ENCODE data around the gene GNG2. TPM values are rescaled to one million over a fixed set of nuclear protein-coding genes. Genes with fewer than 3 reads are reported as not detected.
A peak's percentile ranks its signal among the peaks of the same experiment; 100 is the strongest.

Gene GNG2
- polyA plus RNA-seq, 6 donors from 2014 or later = 74.1 to 98.6 (median 91.4) TPM

DNA sequence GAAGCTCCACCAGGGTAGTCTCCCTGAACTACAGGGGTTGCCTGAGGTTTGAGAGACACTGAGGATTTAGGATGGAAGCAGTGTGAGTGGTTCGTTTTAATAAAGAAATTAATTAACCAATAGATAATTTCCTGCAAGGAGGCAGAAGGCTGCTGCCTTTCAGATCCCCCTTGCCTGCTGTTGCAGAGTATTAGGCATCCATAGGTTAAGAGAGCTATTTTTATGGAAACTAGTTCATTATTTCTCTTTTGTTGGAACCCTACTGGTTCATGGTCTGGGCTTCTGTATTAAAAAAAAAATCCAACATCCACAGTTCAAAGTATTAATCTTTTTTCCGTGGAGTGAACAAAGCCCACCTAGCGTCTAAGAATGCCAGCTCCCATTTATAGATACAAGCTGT, 78.4 kb downstream of the GNG2 start:
- Mint-ChIP-seq H3K4me3 (no peak overlapping the region), H3K27me3 (no peaks in the 10 kb centered on the region), H3K36me3 (peaks cover 5 to 8% of the 10 kb centered on the region in 2 donors), H3K4me1 (peaks cover 16 to 37% (median 31%) of the 10 kb centered on the region in 3 donors), H3K9me3 (no peaks in the 10 kb centered on the region), H3K27ac (peak overlapping the region in 2 of 6 donors; percentile 42 to 67)
- no peak for ATAC-seq (ENCODE audit: low read depth in 2 of 2)
- no peak for DNase-seq

DNA sequence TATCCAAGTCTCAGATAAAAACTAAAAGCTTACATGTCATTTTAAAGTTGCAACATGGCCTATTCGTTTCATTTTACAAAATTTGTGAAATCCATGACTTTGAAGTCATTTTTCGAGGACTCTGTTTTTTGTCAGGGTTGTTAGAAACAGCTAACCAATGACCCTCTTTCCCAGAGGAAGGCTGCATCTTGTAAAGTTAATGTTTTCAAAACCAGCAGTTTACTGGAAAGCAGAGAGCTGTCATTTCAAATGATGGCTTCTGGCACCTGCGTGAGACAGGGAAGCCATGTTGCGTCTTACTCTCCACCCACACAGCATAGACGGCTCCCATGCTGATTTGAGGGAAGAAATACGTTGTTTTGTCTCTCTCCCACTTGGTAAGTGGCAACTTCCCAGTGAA, 78.8 kb downstream of the GNG2 start:
- DNase-seq (no peak), ATAC-seq (ENCODE audit: low read depth in 2 of 2) (no peak)
- Mint-ChIP-seq H3K36me3 (peaks cover 8 to 9% of the 10 kb centered on the region in 2 donors), H3K27ac (peak overlapping the region in 3 of 6 donors; percentile 63 to 89 (median 72)), H3K27me3 (no peaks in the 10 kb centered on the region), H3K4me3 (no peak overlapping the region), H3K9me3 (peaks cover 0 to 4% (median 0%) of the 10 kb centered on the region in 7 donors), H3K4me1 (peaks cover 14 to 35% (median 29%) of the 10 kb centered on the region in 3 donors)

DNA sequence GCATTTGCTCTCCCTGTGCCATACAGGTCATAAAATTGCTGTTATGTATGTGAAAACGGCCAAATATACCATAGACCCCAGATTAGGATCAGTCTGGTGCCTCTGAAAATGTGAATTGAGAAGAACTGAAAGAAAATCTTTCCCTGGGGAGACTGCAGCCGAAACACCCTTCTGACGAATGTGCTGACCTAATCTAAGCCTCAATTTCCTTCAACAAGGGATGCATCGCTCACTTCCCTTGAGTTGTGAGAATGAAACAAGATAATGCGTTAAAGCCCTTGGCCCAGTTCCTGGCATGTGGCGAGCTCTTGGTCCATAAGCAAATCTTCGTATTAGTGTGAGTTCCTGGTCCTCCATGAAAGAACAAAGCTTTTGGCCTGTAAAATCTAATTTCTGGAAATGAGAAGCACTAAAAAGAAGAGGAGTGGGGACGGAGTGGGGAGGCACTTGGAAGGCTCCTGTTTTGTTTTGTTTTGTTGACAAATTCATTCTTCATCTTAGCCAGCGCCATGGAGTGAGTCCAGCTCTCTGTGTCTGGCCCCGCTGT, 79.4 kb downstream of the GNG2 start:
- Mint-ChIP-seq H3K4me1 (peaks cover 14 to 30% (median 29%) of the 10 kb centered on the region in 3 donors), H3K4me3 (no peak overlapping the region)
- DNase-seq = no peak

DNA sequence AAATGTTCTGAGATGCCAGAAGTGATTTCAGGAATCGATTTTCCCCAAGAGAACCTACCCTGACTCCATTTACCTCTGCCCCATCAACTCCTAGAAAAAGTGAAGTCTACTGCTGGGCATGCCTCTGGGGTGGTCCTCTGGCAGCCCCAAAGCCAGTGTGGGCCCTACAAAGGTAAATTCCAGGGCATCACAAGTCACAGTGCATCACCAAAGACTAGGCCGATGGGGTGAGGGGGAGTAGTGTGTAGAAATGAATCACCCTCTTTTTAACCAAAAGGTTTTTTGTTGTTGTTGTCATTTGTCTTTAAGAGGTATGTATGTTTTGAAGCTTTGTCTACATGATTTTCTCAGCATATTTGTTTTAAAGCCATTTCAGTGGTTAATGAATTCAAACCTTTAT, 82.6 kb downstream of the GNG2 start:
- DNase-seq (no peak), ATAC-seq (ENCODE audit: low read depth in 2 of 2) (no peak)
- peaks cover 0 to 6% (median 2%) of the 10 kb centered on the region in 7 donors for H3K9me3 Mint-ChIP-seq
- peaks cover 22 to 37% of the 10 kb centered on the region in 2 donors for H3K36me3 Mint-ChIP-seq
- H3K4me1 Mint-ChIP-seq = peaks cover 14 to 20% (median 19%) of the 10 kb centered on the region in 3 donors
- no peaks in the 10 kb centered on the region for H3K27me3 Mint-ChIP-seq
- no peak overlapping the region for H3K4me3 Mint-ChIP-seq
- H3K27ac Mint-ChIP-seq = peak overlapping the region in 1 of 6 donors; percentile 19

More for the DNA sequence above, 79.4 kb downstream of the GNG2 start:
- Mint-ChIP-seq H3K27ac (peak overlapping the region in 4 of 6 donors; percentile 61 to 89 (median 68)), H3K9me3 (peaks cover 0 to 4% (median 1%) of the 10 kb centered on the region in 7 donors), H3K27me3 (no peaks in the 10 kb centered on the region), H3K36me3 (peaks cover 11 to 12% of the 10 kb centered on the region in 2 donors)
- ATAC-seq (ENCODE audit: low read depth in 2 of 2) = peak; percentile 35 to 50

DNA sequence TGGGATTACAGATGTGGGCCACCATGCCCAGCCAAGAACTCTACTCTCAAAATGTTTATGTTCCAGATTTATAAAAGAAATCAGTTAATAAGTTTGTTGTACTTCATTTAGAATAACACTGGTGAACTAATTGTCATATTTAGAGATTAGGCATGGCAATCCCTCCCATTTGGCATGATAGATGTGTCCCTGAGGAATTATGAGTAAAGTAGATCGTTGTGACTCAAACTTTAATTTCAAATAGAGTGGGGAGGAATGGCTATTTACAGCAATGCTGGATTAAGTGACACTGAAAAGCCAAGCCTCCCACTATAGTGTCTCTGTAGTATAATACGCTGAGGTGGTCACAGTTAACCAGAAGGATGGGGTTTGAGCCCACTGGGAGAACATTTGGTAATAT, 89.6 kb downstream of the GNG2 start:
- H3K27ac Mint-ChIP-seq = peak overlapping the region in 4 of 6 donors; percentile 26 to 93 (median 58)
- ATAC-seq (ENCODE audit: low read depth in 2 of 2) = no peak

DNA sequence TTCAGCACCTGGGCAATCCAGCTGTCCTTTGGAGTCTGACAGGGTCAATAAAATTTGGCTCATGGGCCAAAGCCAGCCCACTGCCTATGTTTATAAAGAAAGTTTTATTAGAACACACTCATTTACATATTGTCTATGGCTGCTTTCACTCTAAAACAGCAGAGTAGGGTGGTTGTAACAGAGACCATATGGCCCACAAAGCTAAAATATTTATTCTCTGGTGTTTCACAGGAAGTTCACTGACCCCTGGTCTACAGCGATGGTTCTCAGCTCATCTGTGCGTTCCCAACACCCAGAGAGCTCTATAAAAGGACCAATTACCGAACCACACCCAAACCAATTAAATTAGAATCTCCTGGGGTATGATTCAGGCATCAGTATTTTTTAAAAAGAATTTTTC, 91.2 kb downstream of the GNG2 start:
- peaks cover 34 to 52% of the 10 kb centered on the region in 2 donors for H3K36me3 Mint-ChIP-seq
- peak overlapping the region in 2 of 6 donors; percentile 16 to 67 for H3K27ac Mint-ChIP-seq
- DNase-seq = no peak
- ATAC-seq (ENCODE audit: low read depth in 2 of 2) = no peak
- H3K4me1 Mint-ChIP-seq = peaks cover 0 to 5% (median 5%) of the 10 kb centered on the region in 3 donors
- no peaks in the 10 kb centered on the region for H3K27me3 Mint-ChIP-seq
- no peak overlapping the region for H3K4me3 Mint-ChIP-seq
- no peaks in the 10 kb centered on the region for H3K9me3 Mint-ChIP-seq

More for the DNA sequence above, 89.6 kb downstream of the GNG2 start:
- peaks cover 0 to 3% (median 0%) of the 10 kb centered on the region in 7 donors for H3K9me3 Mint-ChIP-seq
- no peak for DNase-seq
- no peak overlapping the region for H3K4me3 Mint-ChIP-seq
- no peaks in the 10 kb centered on the region for H3K27me3 Mint-ChIP-seq
- peaks cover 44 to 68% of the 10 kb centered on the region in 2 donors for H3K36me3 Mint-ChIP-seq
- H3K4me1 Mint-ChIP-seq = peaks cover 0 to 5% (median 5%) of the 10 kb centered on the region in 3 donors

DNA sequence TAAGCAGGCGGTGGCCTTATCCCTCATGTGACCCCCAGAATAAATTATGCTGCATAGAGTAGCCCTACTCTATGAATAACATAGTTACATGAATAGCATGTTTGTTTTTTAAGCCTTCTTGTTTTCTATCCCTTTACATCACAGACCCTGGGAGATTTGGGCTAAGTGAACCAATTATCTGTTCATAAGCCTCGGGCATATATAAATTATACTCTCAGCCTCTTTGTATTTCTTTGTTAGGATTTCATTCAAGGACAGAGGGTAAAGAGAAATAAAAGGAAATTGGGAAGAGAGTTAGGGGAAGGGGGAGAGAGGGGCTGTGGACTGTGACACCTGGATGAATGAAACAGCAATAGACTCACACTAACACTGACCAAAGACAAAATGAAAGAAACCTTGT, 93.6 kb downstream of the GNG2 start:
- no peak for ATAC-seq (ENCODE audit: low read depth in 2 of 2)
- no peaks in the 10 kb centered on the region for H3K27me3 Mint-ChIP-seq
- peaks cover 58 to 67% of the 10 kb centered on the region in 2 donors for H3K36me3 Mint-ChIP-seq
- H3K9me3 Mint-ChIP-seq = peaks cover 2 to 21% (median 10%) of the 10 kb centered on the region in 7 donors
- DNase-seq = no peak
- H3K4me3 Mint-ChIP-seq = no peak overlapping the region
- H3K27ac Mint-ChIP-seq = peak overlapping the region in 3 of 6 donors; percentile 26 to 67 (median 30)
- H3K4me1 Mint-ChIP-seq = peaks cover 6 to 13% (median 11%) of the 10 kb centered on the region in 3 donors

DNA sequence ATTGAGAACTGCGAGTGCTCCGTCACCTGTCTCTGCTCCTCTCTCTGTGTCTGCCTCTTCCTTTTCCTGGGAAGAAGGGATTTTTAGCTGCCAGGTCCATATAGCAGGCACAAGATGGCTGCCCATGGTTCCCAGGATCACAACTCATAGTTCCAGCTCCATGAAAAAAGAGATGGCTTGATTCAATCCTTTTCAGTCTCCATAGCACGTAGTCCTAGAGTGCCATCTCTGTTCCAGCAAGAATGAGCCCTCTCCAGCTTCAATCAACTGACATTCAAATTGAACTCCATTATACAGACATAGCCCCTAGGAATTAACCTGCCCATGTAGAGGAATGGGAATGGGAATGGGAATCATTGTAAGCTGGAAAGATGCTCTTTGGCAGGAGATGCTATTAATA, 94.2 kb downstream of the GNG2 start:
- ATAC-seq (ENCODE audit: low read depth in 2 of 2) (peak in 1 of 2 donors; percentile 32), DNase-seq (no peak)
- Mint-ChIP-seq H3K4me1 (peaks cover 6 to 13% (median 12%) of the 10 kb centered on the region in 3 donors), H3K4me3 (no peak overlapping the region), H3K27ac (peak overlapping the region in 2 of 6 donors; percentile 67 to 73), H3K36me3 (peaks cover 64 to 69% of the 10 kb centered on the region in 2 donors), H3K27me3 (no peaks in the 10 kb centered on the region), H3K9me3 (peaks cover 3 to 27% (median 13%) of the 10 kb centered on the region in 7 donors)

DNA sequence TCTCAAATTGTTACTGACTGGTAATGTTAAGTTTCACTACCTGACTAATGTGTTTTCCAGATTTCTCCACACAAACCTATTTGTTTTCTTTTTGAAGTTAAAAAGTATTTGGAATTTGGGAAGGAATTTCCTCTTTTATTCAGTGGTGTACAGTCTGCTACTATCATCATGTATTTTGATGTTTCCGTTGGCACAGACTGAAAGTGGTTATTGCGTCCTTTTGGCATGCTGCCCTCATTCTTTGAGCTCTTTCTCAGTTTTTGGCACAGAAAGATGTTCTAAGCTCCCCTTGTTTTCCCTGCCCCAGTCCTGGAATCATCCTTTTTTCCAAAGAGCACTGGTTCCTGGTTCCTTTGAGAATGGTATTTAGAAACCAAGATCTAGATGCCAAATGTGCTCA, 97.5 kb downstream of the GNG2 start:
- H3K4me3 Mint-ChIP-seq = no peak overlapping the region
- H3K27ac Mint-ChIP-seq = peak overlapping the region in 1 of 6 donors; percentile 11
- peaks cover 57 to 59% of the 10 kb centered on the region in 2 donors for H3K36me3 Mint-ChIP-seq
- H3K9me3 Mint-ChIP-seq = peaks cover 8 to 35% (median 18%) of the 10 kb centered on the region in 7 donors
- DNase-seq (no peak), ATAC-seq (ENCODE audit: low read depth in 2 of 2) (no peak)
- peaks cover 19 to 28% (median 23%) of the 10 kb centered on the region in 3 donors for H3K4me1 Mint-ChIP-seq
- no peaks in the 10 kb centered on the region for H3K27me3 Mint-ChIP-seq

DNA sequence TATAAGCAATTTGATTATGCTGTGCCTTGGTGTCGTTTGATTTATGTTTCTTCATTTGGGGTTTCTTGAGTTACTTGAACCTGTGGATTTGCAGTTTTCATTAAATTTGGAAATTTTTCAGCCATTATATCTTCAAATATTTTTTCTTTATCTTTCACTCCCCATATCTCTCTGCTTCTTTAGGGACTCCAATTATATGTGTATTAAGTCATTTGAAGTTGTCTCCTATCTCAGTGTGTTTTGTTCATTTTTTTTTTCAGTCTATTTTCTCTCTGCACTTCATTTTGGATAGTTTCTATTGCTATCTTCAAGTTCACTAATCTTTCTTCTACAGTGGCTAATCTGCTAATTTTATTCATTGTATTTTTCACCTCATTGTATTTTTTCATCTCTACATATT, 99.5 kb downstream of the GNG2 start:
- no peak overlapping the region for H3K4me3 Mint-ChIP-seq
- DNase-seq (no peak), ATAC-seq (ENCODE audit: low read depth in 2 of 2) (no peak)
- peaks cover 47 to 57% of the 10 kb centered on the region in 2 donors for H3K36me3 Mint-ChIP-seq
- H3K9me3 Mint-ChIP-seq = peaks cover 8 to 35% (median 18%) of the 10 kb centered on the region in 7 donors
- H3K27me3 Mint-ChIP-seq = no peaks in the 10 kb centered on the region
- H3K27ac Mint-ChIP-seq = no peak overlapping the region
- H3K4me1 Mint-ChIP-seq = peaks cover 19 to 22% (median 22%) of the 10 kb centered on the region in 3 donors

DNA sequence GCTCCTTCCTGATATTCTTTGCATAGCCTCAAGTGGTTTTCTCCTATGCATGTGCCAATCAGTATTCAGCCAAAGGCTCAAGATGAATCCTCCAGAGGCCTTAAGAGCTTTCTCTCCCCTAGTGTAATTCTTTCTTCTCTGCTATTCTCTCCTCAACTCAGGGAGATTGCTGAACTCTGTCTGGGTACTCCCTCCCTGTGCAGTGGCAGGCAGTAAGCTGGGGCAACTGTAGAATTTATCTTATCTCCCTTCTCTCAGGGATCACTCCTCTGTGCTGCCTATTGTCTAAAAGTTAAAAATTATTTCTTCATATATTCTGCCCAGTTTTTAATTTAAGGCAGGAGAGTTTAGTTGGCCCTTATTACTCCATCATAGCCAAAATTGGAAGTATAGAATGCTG, 100.5 kb downstream of the GNG2 start:
- peaks cover 47 to 57% of the 10 kb centered on the region in 2 donors for H3K36me3 Mint-ChIP-seq
- no peaks in the 10 kb centered on the region for H3K27me3 Mint-ChIP-seq
- peaks cover 19 to 22% (median 22%) of the 10 kb centered on the region in 3 donors for H3K4me1 Mint-ChIP-seq
- H3K4me3 Mint-ChIP-seq = no peak overlapping the region
- H3K27ac Mint-ChIP-seq = no peak overlapping the region
- ATAC-seq (ENCODE audit: low read depth in 2 of 2) (no peak), DNase-seq (no peak)
- peaks cover 8 to 35% (median 18%) of the 10 kb centered on the region in 7 donors for H3K9me3 Mint-ChIP-seq

DNA sequence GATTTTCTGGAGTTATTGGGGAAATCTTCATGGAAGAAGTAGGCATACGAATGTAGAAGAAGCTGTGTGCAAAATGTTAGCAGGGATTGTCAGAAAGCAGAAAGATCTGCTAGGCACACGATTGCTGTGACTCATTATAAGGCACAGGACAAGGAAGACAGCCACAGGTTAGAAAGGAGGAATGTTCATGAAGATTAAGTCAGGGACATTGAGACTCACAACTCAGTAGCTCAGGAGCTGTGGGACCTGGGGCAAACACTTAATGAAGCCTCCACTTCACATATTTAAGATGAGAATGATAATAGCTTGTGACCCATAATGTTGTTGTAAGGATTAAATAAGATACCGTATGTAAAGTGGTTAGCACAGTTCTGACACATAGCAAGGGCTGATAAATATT, 102.3 kb downstream of the GNG2 start:
- peaks cover 8 to 26% (median 15%) of the 10 kb centered on the region in 7 donors for H3K9me3 Mint-ChIP-seq
- H3K27me3 Mint-ChIP-seq = no peaks in the 10 kb centered on the region
- peaks cover 15 to 19% (median 18%) of the 10 kb centered on the region in 3 donors for H3K4me1 Mint-ChIP-seq
- no peak for DNase-seq
- no peak for ATAC-seq (ENCODE audit: low read depth in 2 of 2)
- H3K36me3 Mint-ChIP-seq = peaks cover 37 to 46% of the 10 kb centered on the region in 2 donors
- peak overlapping the region in 5 of 6 donors; percentile 5 to 65 (median 30) for H3K27ac Mint-ChIP-seq
- H3K4me3 Mint-ChIP-seq = no peak overlapping the region

DNA sequence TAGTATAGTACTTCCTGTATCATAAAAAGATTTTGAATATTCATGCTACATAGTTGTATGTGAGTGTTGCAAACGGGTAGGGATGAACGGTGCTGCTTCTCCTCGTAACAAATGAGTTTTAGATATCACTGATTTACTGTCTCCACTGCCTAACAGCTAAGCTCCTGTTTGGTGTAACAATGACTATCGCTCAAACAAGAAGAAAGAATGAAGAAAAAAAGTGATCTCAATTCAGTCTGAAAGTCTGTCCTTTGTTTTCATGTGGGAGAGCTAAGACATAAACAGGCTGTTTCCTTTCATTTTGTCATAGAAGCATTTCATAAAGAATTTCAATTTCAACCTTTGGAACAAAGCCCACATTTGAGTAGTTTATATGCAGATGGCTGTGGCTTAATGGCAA, 102.9 kb downstream of the GNG2 start:
- Mint-ChIP-seq H3K27ac (peak overlapping the region in 4 of 6 donors; percentile 1 to 93 (median 29)), H3K9me3 (peaks cover 6 to 21% (median 15%) of the 10 kb centered on the region in 7 donors), H3K4me3 (no peak overlapping the region), H3K27me3 (no peaks in the 10 kb centered on the region), H3K4me1 (peaks cover 15 to 18% (median 16%) of the 10 kb centered on the region in 3 donors), H3K36me3 (peaks cover 31 to 40% of the 10 kb centered on the region in 2 donors)
- ATAC-seq (ENCODE audit: low read depth in 2 of 2) = no peak
- DNase-seq = no peak

DNA sequence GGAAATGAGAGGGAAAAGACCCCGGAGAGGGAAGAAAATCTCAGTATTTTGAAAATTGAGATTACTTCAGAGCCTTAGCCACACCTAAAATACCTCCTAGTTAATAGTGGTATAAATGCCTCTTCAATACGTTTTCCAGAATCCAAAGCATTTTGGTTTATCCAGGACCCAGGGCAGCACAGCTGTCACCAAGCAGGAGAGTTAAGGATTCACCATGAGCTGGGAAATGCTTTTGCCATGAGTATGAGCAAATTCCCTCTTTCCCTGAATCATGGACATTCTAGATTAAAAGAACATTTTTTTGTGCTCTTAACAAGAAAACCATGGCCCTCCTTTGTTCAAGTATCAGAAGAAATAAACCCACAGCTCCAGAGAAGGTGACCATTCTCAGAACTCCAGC, 107.1 kb downstream of the GNG2 start:
- DNase-seq (no peak), ATAC-seq (ENCODE audit: low read depth in 2 of 2) (no peak)
- Mint-ChIP-seq H3K4me1 (peaks cover 3 to 7% (median 4%) of the 10 kb centered on the region in 3 donors), H3K27me3 (no peaks in the 10 kb centered on the region), H3K4me3 (no peak overlapping the region), H3K9me3 (no peaks in the 10 kb centered on the region), H3K36me3 (peaks cover 0 to 9% of the 10 kb centered on the region in 2 donors), H3K27ac (no peak overlapping the region)

Data from naive B cell (primary cell).